MCF 10A (cell line): ENCODE measurements around the gene CST3. TPM values are rescaled to one million over a fixed set of nuclear protein-coding genes. Genes with fewer than 3 reads are reported as not detected.
A peak's percentile ranks its signal among the peaks of the same experiment; 100 is the strongest.

Experiments used
- BruUV-seq: library from RNA; stranded (reverse); fragments of 400-500 nt; replicated peaks from 2 replicates; lab custom pipeline; 2021; lab: Mats Ljungman, UMichigan
- CTCF ChIA-PET: fragments of 300-600 bp; sonication (Branson Sonifier 250); formaldehyde crosslinking; extraction: SDS; loops from one replicate; lab custom pipeline; 2021; ENCODE audit warnings: antibody characterized with exemption, inconsistent platforms; lab: Yijun Ruan, JAX
- POLR2A ChIA-PET: fragments of 300-600, 350-650 bp; sonication (Branson Sonifier 250); formaldehyde crosslinking; extraction: SDS; loops from one replicate; lab custom pipeline; 2020; ENCODE audit warnings: antibody characterized with exemption, inconsistent platforms; lab: Yijun Ruan, JAX
- DNase-seq: peaks from one replicate; pipeline ENCODE4 v3.0.0-alpha.2; 2018; ENCODE audit not compliant: unreplicated experiment
- H3K27ac Mint-ChIP-seq: one replicate; pipeline ENCODE4 v1.8.0; 2022; ENCODE audit warnings: mild to moderate bottlenecking, low read depth, mixed read lengths; ENCODE audit not compliant: unreplicated experiment
- H3K27me3 Mint-ChIP-seq: one replicate; pipeline ENCODE4 v1.8.0; 2022; ENCODE audit warnings: mixed read lengths; ENCODE audit not compliant: insufficient read depth, unreplicated experiment
- H3K36me3 Mint-ChIP-seq: one replicate; pipeline ENCODE4 v1.8.0; 2022; ENCODE audit warnings: mild to moderate bottlenecking, moderate library complexity, mixed read lengths; ENCODE audit not compliant: insufficient read depth, unreplicated experiment
- H3K4me1 Mint-ChIP-seq: one replicate; pipeline ENCODE4 v1.8.0; 2022; ENCODE audit warnings: mixed read lengths; ENCODE audit not compliant: insufficient read depth, unreplicated experiment
- H3K4me3 Mint-ChIP-seq: one replicate; pipeline ENCODE4 v1.8.0; 2022; ENCODE audit warnings: mild to moderate bottlenecking, moderate library complexity, mixed read lengths; ENCODE audit not compliant: unreplicated experiment
- H3K9me3 Mint-ChIP-seq: one replicate; pipeline ENCODE4 v1.8.0; 2022; ENCODE audit warnings: mixed read lengths; ENCODE audit not compliant: unreplicated experiment
- CTCF ChIP-seq: fragments of 200-600 bp; IDR thresholded peaks from one replicate; pipeline ENCODE4 v1.8.0; 2022; ENCODE audit warnings: antibody characterized with exemption, mild to moderate bottlenecking; ENCODE audit not compliant: unreplicated experiment
- intact Hi-C: fragments of 100-400 bp; cut with micrococcal nuclease; formaldehyde crosslinking; loops from 2 replicates; pipeline ENCODE4 v1.14.1; 2022
- total RNA-seq: library from RNA; stranded (reverse); gene quantifications from 2 replicates; pipeline ENCODE4 v1.2.3, GENCODE V29; 2022

The CST3 gene
- total RNA-seq, 1 experiment from 2014 or later: 303 TPM

- TF ChIP-seq CTCF: no peak
- H3K27ac Mint-ChIP-seq: no peak overlapping the region
- H3K27me3 Mint-ChIP-seq: no peaks in the 10 kb centered on the region
- H3K36me3 Mint-ChIP-seq: no peaks in the 10 kb centered on the region
- no peak for DNase-seq
- BruUV-seq: no TSS peak
- H3K9me3 Mint-ChIP-seq: no peaks in the 10 kb centered on the region
- intact Hi-C loops: no loop called here
- H3K4me3 Mint-ChIP-seq: no peak overlapping the region
- H3K4me1 Mint-ChIP-seq: no peaks in the 10 kb centered on the region
- ChIA-PET CTCF (interaction anchor here (0.5 to 7.2 kb wide), 5 partner anchors 10 to 1203 kb away, joined by 3 to 74 read pairs (median 4); no protein-coding TSS in a partner anchor), POLR2A (no interaction called here)
These were observed 19.4 kb upstream of the CST3 start for GRCh38 chr20:23657202-23657601.

- H3K9me3 Mint-ChIP-seq: no peaks in the 10 kb centered on the region
- ChIA-PET CTCF (interaction anchor here (0.5 to 7.2 kb wide), 5 partner anchors 11 to 1202 kb away, joined by 3 to 74 read pairs (median 4); no protein-coding TSS in a partner anchor), POLR2A (interaction anchor here (0.8 kb wide), 2 partner anchors 37 to 1320 kb away, joined by 3 read pairs; no protein-coding TSS in a partner anchor)
- no peak for TF ChIP-seq CTCF
- H3K4me3 Mint-ChIP-seq: no peak overlapping the region
- H3K27me3 Mint-ChIP-seq: no peaks in the 10 kb centered on the region
- H3K4me1 Mint-ChIP-seq: no peaks in the 10 kb centered on the region
- no TSS peak for BruUV-seq
- H3K36me3 Mint-ChIP-seq: no peaks in the 10 kb centered on the region
- H3K27ac Mint-ChIP-seq: no peak overlapping the region
- DNase-seq: no peak
- intact Hi-C loops: no loop called here
These were observed 18.6 kb upstream of the CST3 start for GRCh38 chr20:23656372-23656771.

GRCh38 chr20:23655491-23656211 lies 17.9 kb upstream of the CST3 start:
- intact Hi-C loops: no loop called here
- no peak overlapping the region for H3K4me3 Mint-ChIP-seq
- no peaks in the 10 kb centered on the region for H3K27me3 Mint-ChIP-seq
- POLR2A ChIA-PET: interaction anchor here (0.8 to 2.3 kb wide), 4 partner anchors 21 to 1321 kb away, joined by 3 to 10 read pairs (median 3); no protein-coding TSS in a partner anchor
- peak overlapping the region; percentile 35 for H3K27ac Mint-ChIP-seq
- BruUV-seq: no TSS peak
- H3K9me3 Mint-ChIP-seq: no peaks in the 10 kb centered on the region
- CTCF ChIA-PET: interaction anchor here (1.1 to 7.2 kb wide), 5 partner anchors 8 to 214 kb away, joined by 3 to 74 read pairs (median 5); no protein-coding TSS in a partner anchor
- no peaks in the 10 kb centered on the region for H3K4me1 Mint-ChIP-seq
- TF ChIP-seq CTCF: no peak
- H3K36me3 Mint-ChIP-seq: no peaks in the 10 kb centered on the region
- no peak for DNase-seq

- DNase-seq: no peak
- Mint-ChIP-seq H3K27me3 (no peaks in the 10 kb centered on the region), H3K36me3 (no peaks in the 10 kb centered on the region), H3K9me3 (no peaks in the 10 kb centered on the region), H3K27ac (peak overlapping the region; percentile 35), H3K4me3 (no peak overlapping the region), H3K4me1 (no peaks in the 10 kb centered on the region)
- no TSS peak for BruUV-seq
- CTCF ChIA-PET: interaction anchor here (0.6 to 7.2 kb wide), 5 partner anchors 9 to 296 kb away, joined by 3 to 74 read pairs (median 5); no protein-coding TSS in a partner anchor
- POLR2A ChIA-PET: interaction anchor here (1.0 to 2.3 kb wide), 2 partner anchors 20 to 25 kb away, joined by 3 to 10 read pairs; no protein-coding TSS in a partner anchor
- TF ChIP-seq CTCF: no peak
- intact Hi-C loops: no loop called here
These were observed 17.0 kb upstream of the CST3 start for GRCh38 chr20:23654717-23655116.
